GM23248 (cell line): ENCODE results near the gene FBLN2. TPM values are rescaled to one million over a fixed set of nuclear protein-coding genes. Genes with fewer than 3 reads are reported as not detected.

Experiments
- DNase-seq: peaks from one replicate; pipeline ENCODE4 v3.0.0-alpha.2; 2015
- H2AFZ ChIP-seq: fragments of 200-600 bp; sonication (generic); 2 replicates; pipeline ENCODE4 v1.6.1; 2016; ENCODE audit warnings: antibody characterized with exemption
- H3F3A ChIP-seq: fragments of 200-600 bp; sonication (generic); 2 replicates; pipeline ENCODE4 v1.6.1; 2016; ENCODE audit warnings: mild to moderate bottlenecking, antibody characterized with exemption, mixed run types; ENCODE audit not compliant: insufficient read depth
- H3K27ac ChIP-seq: fragments of 200-600 bp; sonication (generic); 2 replicates; pipeline ENCODE4 v1.5.1; 2016; ENCODE audit warnings: mild to moderate bottlenecking
- H3K27me3 ChIP-seq: fragments of 200-600 bp; sonication (generic); replicated peaks from 2 replicates; pipeline ENCODE4 v1.6.1; 2016; ENCODE audit warnings: mild to moderate bottlenecking; ENCODE audit not compliant: insufficient read depth
- H3K36me3 ChIP-seq: fragments of 200-600 bp; sonication (generic); 2 replicates; pipeline ENCODE4 v1.6.1; 2016; ENCODE audit warnings: low read depth, mild to moderate bottlenecking
- H3K4me1 ChIP-seq: fragments of 200-600 bp; sonication (generic); 2 replicates; pipeline ENCODE4 v1.6.1; 2016; ENCODE audit warnings: mild to moderate bottlenecking; ENCODE audit not compliant: insufficient read depth
- H3K4me2 ChIP-seq: fragments of 200-600 bp; sonication (generic); one replicate; pipeline ENCODE4 v1.6.1; 2016; ENCODE audit warnings: mild to moderate bottlenecking; ENCODE audit not compliant: unreplicated experiment
- H3K4me3 ChIP-seq: fragments of 200-600 bp; sonication (generic); 2 replicates; pipeline ENCODE4 v1.5.1; 2016; ENCODE audit warnings: mild to moderate bottlenecking
- H3K79me2 ChIP-seq: fragments of 200-600 bp; sonication (generic); 2 replicates; pipeline ENCODE4 v1.6.1; 2016; ENCODE audit warnings: mild to moderate bottlenecking; ENCODE audit not compliant: insufficient read depth
- H3K9ac ChIP-seq: fragments of 200-600 bp; sonication (generic); 2 replicates; pipeline ENCODE4 v1.6.1; 2016; ENCODE audit warnings: mild to moderate bottlenecking
- H3K9me2 ChIP-seq: fragments of 200-600 bp; sonication (generic); 2 replicates; pipeline ENCODE4 v1.6.1; 2016; ENCODE audit warnings: mixed run types, mild to moderate bottlenecking, moderate library complexity; ENCODE audit not compliant: insufficient read depth
- H3K9me3 ChIP-seq: fragments of 200-600 bp; sonication (generic); one replicate; pipeline ENCODE4 v1.6.1; 2017; ENCODE audit warnings: low read depth
- H4K20me1 ChIP-seq: fragments of 200-600 bp; sonication (generic); 2 replicates; pipeline ENCODE4 v1.6.0; 2016; ENCODE audit not compliant: insufficient read depth
- EZH2 ChIP-seq: fragments of 200-600 bp; sonication (generic); IDR thresholded peaks from 2 replicates; pipeline ENCODE4 v1.6.1; 2018; ENCODE audit warnings: antibody characterized with exemption, mild to moderate bottlenecking; ENCODE audit not compliant: insufficient read depth, poor library complexity, severe bottlenecking
- EZH2phosphoT487 ChIP-seq: fragments of 200-600 bp; sonication (generic); IDR thresholded peaks from 2 replicates; pipeline ENCODE4 v1.6.1; 2018; ENCODE audit warnings: antibody characterized with exemption, moderate library complexity, mild to moderate bottlenecking, low read depth; ENCODE audit not compliant: insufficient read depth
- WGBS, 2 experiments: methylation state at CpG; one replicate each; pipeline ENCODE4 v1.1.6; 2015 to 2017; ENCODE audit warnings: low lambda C conversion rate in 2 of 2, low coverage in 1 of 2; ENCODE audit errors: missing lambda C conversion rate in 2 of 2; 5-methylcytosine and 5-hydroxymethylcytosine counted together
- in situ Hi-C: fragments of 300-500 bp; cut with MboI; formaldehyde crosslinking; loops from 2 replicates; pipeline ENCODE4 v1.15.0; 2020
- polyA plus RNA-seq: library from polyadenylated mRNA; unstranded; fragments of >200 nt; fragmentation: Nextera tagmentation; extraction: Ambion mirVana; gene quantifications from 2 replicates; pipeline ENCODE4 v1.2.1, GENCODE V29; 2016
- total RNA-seq: library from RNA; depleted of rRNA; stranded (reverse); fragments of >200 nt; shearing (Covaris generic); gene quantifications from 2 replicates; pipeline ENCODE4 v1.2.3, GENCODE V29; 2014

The FBLN2 gene
- total and polyA plus RNA-seq, 2 experiments from 2014 or later, result 447 to 636 TPM

GRCh38 chr3:13633176-13633575 lies 84.3 kb downstream of the FBLN2 start:
- H3K36me3 ChIP-seq, result peaks cover 12% of the 10 kb centered on the region; the same call in 1 of the 2 replicates
- no peaks in the 10 kb centered on the region for H4K20me1 ChIP-seq
- 91 to 95% methylated on average over 12 to 13 of the region's 13 CpGs for WGBS, 2 experiments
- H3K4me3 ChIP-seq, result no peak overlapping the region
- no peak overlapping the region for H3K4me2 ChIP-seq
- no peaks in the 10 kb centered on the region for H3K79me2 ChIP-seq
- no peaks in the 10 kb centered on the region for H3K9me3 ChIP-seq
- no peaks in the 10 kb centered on the region for H3K4me1 ChIP-seq
- no peak for TF ChIP-seq EZH2
- H3K27ac ChIP-seq, result no peak overlapping the region
- H3K9me2 ChIP-seq, result no peaks in the 10 kb centered on the region
- no peaks in the 10 kb centered on the region for H3K27me3 ChIP-seq
- DNase-seq, result no peak
- no peak overlapping the region for H2AFZ ChIP-seq
- no peak overlapping the region for H3K9ac ChIP-seq
- no peaks in the 10 kb centered on the region for H3F3A ChIP-seq
- in situ Hi-C loops, result no loop called here

GRCh38 chr3:13634151-13634550 lies 85.2 kb downstream of the FBLN2 start:
- Histone ChIP-seq H3K9me2 (no peaks in the 10 kb centered on the region), H3F3A (no peaks in the 10 kb centered on the region), H4K20me1 (no peaks in the 10 kb centered on the region), H3K27me3 (no peaks in the 10 kb centered on the region), H3K9me3 (no peaks in the 10 kb centered on the region), H3K4me2 (no peak overlapping the region), H3K4me3 (no peak overlapping the region), H3K79me2 (no peaks in the 10 kb centered on the region), H3K36me3 (peaks cover 12% of the 10 kb centered on the region; the same call in 1 of the 2 replicates), H3K4me1 (no peaks in the 10 kb centered on the region), H2AFZ (no peak overlapping the region), H3K9ac (no peak overlapping the region), H3K27ac (no peak overlapping the region)
- TF ChIP-seq EZH2phosphoT487 (no peak), EZH2 (no peak)
- 79 to 84% methylated on average over 18 of the region's 18 CpGs for WGBS, 2 experiments
- no peak for DNase-seq
- in situ Hi-C loops, result no loop called here

GRCh38 chr3:13634615-13635014 lies 85.7 kb downstream of the FBLN2 start:
- Histone ChIP-seq H3K27ac (no peak overlapping the region), H3K36me3 (peaks cover 12% of the 10 kb centered on the region; the same call in 1 of the 2 replicates), H3K27me3 (no peaks in the 10 kb centered on the region), H3K79me2 (no peaks in the 10 kb centered on the region), H3K9ac (no peak overlapping the region), H4K20me1 (no peaks in the 10 kb centered on the region), H3K4me3 (no peak overlapping the region), H3K9me2 (no peaks in the 10 kb centered on the region), H3K9me3 (no peaks in the 10 kb centered on the region), H2AFZ (no peak overlapping the region), H3F3A (no peaks in the 10 kb centered on the region), H3K4me2 (no peak overlapping the region), H3K4me1 (no peaks in the 10 kb centered on the region)
- in situ Hi-C loops, result no loop called here
- WGBS, 2 experiments, result 79 to 85% methylated on average over 10 of the region's 10 CpGs
- no peak for DNase-seq
- TF ChIP-seq EZH2 (no peak), EZH2phosphoT487 (no peak)

GRCh38 chr3:13636186-13636585 lies 87.3 kb downstream of the FBLN2 start:
- H4K20me1 ChIP-seq, result no peaks in the 10 kb centered on the region
- WGBS, 2 experiments, result 87 to 89% methylated on average over 14 of the region's 14 CpGs
- DNase-seq, result no peak
- H3K27ac ChIP-seq, result no peak overlapping the region
- H3K9me3 ChIP-seq, result no peaks in the 10 kb centered on the region
- no peak overlapping the region for H3K4me3 ChIP-seq
- no peaks in the 10 kb centered on the region for H3K9me2 ChIP-seq
- no peak for TF ChIP-seq EZH2
- TF ChIP-seq EZH2phosphoT487, result no peak
- H3F3A ChIP-seq, result no peaks in the 10 kb centered on the region
- H3K36me3 ChIP-seq, result peaks cover 7% of the 10 kb centered on the region; the same call in 1 of the 2 replicates
- in situ Hi-C loops, result no loop called here
- H3K79me2 ChIP-seq, result no peaks in the 10 kb centered on the region
- no peak overlapping the region for H2AFZ ChIP-seq
- no peaks in the 10 kb centered on the region for H3K4me1 ChIP-seq
- no peaks in the 10 kb centered on the region for H3K27me3 ChIP-seq
- H3K9ac ChIP-seq, result no peak overlapping the region
- H3K4me2 ChIP-seq, result no peak overlapping the region

DNA sequence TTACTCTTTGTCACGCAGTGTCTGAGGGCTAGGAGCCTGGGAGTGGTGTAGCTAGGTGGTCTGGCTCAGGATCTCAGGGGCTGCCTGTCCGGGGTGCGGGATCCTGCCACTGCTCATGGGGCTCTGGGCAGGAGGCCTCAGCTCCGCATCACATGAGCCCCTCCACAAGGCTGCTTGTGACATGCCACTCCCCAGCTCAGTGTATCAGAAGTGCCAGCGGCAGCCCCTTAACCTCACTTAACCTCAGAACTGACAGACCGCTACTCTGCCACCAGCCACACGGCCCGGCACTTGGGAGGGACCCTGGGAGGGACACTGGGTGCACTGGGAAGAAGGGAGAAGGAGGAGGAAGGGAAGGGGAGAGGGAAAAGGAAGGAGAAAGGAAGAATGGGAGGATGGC lies 87.9 kb downstream of the FBLN2 start:
- Histone ChIP-seq H3F3A (no peaks in the 10 kb centered on the region), H3K4me2 (no peak overlapping the region), H3K27ac (no peak overlapping the region), H3K27me3 (no peaks in the 10 kb centered on the region), H3K79me2 (no peaks in the 10 kb centered on the region), H3K4me3 (no peak overlapping the region), H3K9ac (no peak overlapping the region), H4K20me1 (no peaks in the 10 kb centered on the region), H2AFZ (no peak overlapping the region), H3K4me1 (no peaks in the 10 kb centered on the region), H3K36me3 (peaks cover 7% of the 10 kb centered on the region; the same call in 1 of the 2 replicates), H3K9me3 (no peaks in the 10 kb centered on the region), H3K9me2 (no peaks in the 10 kb centered on the region)
- no peak for TF ChIP-seq EZH2
- no peak for TF ChIP-seq EZH2phosphoT487
- in situ Hi-C loops, result no loop called here
- no peak for DNase-seq
- 84 to 90% methylated on average over 6 to 8 of the region's 8 CpGs for WGBS, 2 experiments
